GM12864 (cell line): ENCODE results near the gene ARR3.

Source experiments
- DNase-seq: peaks from one replicate; pipeline ENCODE4 v3.0.0-alpha.2; 2011; ENCODE audit warnings: low read depth
- H3K4me3 ChIP-seq: 2 replicates; pipeline ENCODE4 v1.5.1; 2011; ENCODE audit warnings: mild to moderate bottlenecking, low read depth, low read length, control low read depth
- CTCF ChIP-seq: IDR thresholded peaks from 2 replicates; pipeline ENCODE4 v1.5.1; 2011; ENCODE audit warnings: low read depth, mild to moderate bottlenecking, moderate library complexity, low read length, control low read depth, inconsistent platforms; ENCODE audit errors: missing control alignments

The ARR3 gene

DNA sequence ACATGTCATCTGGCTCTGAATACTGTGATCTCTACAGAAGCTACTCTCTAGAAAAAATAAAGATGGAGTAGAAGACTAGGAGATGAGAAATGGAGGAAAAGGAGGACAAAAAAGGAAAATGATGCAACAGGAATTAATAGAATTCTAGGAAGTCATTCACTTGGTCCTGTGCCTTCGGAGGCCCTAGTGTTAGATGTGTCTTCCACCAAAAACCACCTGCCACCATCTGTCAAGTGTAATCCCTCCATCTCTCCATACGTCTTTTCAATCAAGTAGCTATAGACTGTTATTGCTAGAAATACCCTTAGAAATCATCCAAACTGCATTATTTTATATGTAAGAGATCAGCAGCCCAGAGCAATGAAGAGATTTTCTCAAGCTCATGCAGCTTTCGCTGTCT is 10.9 kb downstream of the ARR3 start:
- DNase-seq = no peak
- H3K4me3 ChIP-seq = no peak overlapping the region
- no peak for TF ChIP-seq CTCF

- DNase-seq = no peak
- no peak for TF ChIP-seq CTCF
- no peak overlapping the region for H3K4me3 ChIP-seq
Measured at GRCh38 chrX:70280573-70280972, 12.4 kb downstream of the ARR3 start.

- TF ChIP-seq CTCF = no peak
- no peak within 1 kb of the TSS for H3K4me3 ChIP-seq
- no peak for DNase-seq
Measured at GRCh38 chrX:70281951-70282350, 13.8 kb downstream of the ARR3 start, which contains the start of gene RAB41. Gene RAB41 (plus strand): TSS chrX:70282172. CDS start chrX:70282218, 46 bp downstream.

DNA sequence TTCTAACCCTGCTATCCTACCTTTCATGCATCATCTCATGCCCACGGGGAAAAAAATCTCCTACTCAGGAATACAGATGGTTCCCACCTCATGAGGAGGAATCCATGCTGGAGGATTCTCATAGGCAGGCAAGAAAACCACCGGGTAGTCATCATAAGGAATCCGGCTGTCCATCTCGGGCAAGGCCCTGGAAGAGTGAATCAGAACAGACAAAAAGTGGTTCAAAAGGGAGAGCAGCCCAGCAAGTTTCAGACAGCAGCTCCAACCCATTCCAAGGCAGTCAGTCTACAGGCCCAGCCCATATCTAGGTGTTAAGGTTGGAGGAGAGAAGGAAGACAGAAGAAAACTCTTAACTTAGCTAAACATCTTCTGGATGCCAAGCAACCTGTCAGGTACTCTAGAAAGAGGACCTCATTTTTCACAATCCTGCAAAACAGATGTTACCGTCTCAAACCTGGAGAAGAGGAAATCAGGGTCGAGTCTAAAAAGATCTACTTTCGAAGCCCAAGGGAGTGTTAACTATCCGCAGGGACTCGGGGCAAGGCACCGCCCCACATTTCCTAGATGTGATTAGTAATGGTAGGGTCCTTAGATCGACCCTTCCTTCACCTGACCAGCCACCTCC is 21.1 kb downstream of the ARR3 start:
- no peak for DNase-seq
- TF ChIP-seq CTCF = no peak
- peak overlapping the region; percentile 80 for H3K4me3 ChIP-seq

GRCh38 chrX:70289793-70290770 is 21.9 kb downstream of the ARR3 start, which contains the start of the genes KIF4A and PDZD11:
Gene KIF4A (plus strand): TSS chrX:70290104. CDS start chrX:70290459, 355 bp downstream.
Gene PDZD11 (minus strand): TSS chrX:70289927. CDS start chrX:70289341, 586 bp downstream.
- TF ChIP-seq CTCF = no peak
- peak within 1 kb of the TSS; percentile 80 for H3K4me3 ChIP-seq
- DNase-seq = peak; percentile 47

GRCh38 chrX:70292788-70293187 is 24.7 kb downstream of the ARR3 start:
- no peak for DNase-seq
- no peak overlapping the region for H3K4me3 ChIP-seq
- no peak for TF ChIP-seq CTCF
